Activated gamma-delta T cell treated with Interleukin-2 at 50 U/mL for 16 hours (primary cell): ENCODE results near the gene CNTNAP5.

Experiments used
- DNase-seq: peaks from one replicate; pipeline ENCODE4 v3.0.0-alpha.2; 2020

Gene CNTNAP5

DNA sequence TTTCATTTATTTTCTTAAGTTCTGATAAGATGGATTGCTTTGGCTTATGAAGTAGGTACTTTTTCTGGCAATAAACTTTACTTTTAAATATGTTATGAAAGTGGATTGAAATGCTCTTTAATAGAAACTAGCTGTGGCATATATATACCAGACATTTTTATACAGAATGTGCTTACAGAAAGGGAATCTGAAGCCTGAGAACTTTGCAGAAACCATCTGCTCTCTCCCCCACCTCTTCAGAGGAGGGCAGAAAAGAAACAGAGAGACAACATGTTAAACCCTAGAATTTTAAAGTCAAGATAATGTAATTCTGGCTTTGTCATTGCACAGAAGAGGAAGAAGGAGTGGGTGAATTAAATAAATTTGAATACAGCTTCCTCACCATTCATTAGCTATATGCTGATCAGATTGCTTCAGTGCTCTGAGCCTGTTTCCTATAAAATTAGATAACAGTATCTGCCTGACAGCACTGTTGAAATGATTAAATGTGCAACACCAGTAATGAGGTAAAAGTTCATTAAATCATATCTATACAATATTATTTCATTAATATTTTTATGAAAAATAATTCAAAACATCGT, 247.3 kb downstream of the CNTNAP5 start:
- no peak for DNase-seq

DNA sequence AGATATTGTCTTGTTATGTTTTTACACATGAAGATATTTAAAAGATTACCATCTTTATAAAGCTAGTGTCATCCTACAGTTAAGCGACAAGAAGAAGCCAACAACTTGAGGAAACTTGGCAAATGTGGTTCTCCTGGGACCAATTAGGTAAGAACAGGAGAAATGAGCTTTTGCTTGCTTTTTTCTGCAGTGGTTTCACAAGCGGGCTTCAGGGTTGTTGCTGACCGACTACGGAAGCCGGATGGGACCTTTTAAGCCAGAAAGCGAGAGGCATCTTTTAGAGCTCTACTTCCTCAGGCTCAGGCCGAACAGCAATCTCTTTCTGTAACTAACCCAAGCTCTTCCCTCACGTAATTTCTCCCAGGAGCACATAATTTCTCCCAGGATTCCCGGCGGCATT, 256.5 kb downstream of the CNTNAP5 start:
- no peak for DNase-seq

DNA sequence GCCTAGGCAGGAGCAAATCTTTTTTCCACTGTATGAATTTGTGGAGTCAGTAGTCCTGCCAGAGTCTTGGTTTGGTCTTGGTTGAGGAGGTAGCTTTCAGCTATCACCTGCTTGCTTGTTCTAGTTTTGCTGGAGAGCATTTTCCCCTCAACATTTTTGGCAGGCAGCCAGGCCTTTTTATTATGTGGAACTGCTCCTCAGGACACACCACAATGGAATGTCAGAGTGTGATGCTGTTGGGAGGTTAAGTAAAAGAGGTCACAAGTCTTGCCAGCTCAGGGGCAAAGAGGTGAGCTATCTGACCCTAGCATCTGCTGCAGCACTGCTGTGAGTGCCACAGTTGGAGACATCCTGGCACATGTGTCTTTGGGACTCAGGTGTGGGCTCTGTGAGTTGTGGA, 258.0 kb downstream of the CNTNAP5 start:
- DNase-seq: no peak

DNA sequence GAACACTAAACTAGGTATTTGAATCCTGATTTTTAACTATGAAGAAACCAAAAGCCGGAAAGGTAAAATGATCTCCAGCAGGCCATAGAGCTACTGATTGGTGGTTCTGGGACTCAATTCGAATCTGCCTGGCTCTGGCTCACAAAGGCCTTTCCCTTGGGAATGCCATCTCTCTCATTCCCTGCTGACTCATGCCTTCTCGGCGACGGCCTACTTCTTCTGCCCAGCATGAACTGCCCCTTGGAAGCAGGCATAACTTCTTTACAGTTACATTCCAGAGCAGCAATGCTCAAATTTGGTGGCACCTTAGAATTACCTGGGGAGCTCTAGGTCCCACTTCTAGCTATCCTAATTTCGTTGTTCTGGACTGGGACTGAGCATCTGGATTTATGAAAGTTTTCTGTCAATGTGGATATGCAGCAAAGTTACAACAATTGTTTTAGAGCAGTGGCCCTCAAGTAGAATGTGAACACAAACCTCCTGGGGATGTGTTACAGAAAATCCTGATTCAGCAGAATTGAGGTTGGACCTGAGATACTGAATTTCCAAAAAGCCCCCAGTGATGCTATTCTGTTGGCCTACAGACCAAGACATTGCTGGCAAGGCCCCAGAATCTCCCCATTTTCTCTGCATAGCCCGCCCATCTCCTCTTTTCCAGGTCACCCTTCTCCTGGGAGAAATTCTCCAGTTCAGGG, 261.1 kb downstream of the CNTNAP5 start:
- DNase-seq: no peak

DNA sequence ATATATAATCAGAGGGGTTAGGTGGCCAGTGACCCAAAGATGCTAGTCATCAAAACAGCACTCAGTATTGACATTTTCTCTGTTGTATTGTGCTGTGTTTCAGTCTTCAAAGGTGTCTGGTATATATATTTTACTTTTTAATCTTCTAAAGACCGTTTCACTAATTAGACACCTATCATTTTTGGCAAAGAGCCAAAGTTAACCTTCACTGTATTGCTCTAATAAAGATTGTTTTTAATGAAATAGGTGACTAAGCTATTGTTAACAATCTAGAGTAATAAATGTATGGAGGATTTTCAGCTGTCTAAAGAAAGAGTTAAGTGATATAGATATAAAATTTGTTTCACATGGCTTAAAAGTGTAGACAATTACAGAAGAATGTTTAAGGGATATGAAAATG, 264.0 kb downstream of the CNTNAP5 start:
- DNase-seq: no peak

DNA sequence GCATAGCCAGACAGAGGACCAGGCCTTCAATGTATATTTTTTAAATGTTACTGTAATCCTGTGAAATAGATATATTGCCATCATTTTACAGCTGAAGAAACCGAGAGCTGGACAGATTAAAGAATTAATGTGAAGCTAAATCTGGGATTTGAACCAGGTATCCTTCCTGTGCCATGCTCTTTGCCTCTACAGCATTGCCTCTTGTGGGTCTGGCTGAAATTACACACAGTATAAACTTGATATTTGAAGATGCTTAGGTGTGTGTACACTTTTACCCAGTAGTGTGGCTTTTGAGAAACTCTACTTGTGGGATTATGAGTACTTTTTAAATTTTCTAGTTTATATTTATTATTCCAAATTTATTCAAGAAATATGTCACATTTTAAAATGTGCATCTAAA, 264.5 kb downstream of the CNTNAP5 start:
- no peak for DNase-seq

DNA sequence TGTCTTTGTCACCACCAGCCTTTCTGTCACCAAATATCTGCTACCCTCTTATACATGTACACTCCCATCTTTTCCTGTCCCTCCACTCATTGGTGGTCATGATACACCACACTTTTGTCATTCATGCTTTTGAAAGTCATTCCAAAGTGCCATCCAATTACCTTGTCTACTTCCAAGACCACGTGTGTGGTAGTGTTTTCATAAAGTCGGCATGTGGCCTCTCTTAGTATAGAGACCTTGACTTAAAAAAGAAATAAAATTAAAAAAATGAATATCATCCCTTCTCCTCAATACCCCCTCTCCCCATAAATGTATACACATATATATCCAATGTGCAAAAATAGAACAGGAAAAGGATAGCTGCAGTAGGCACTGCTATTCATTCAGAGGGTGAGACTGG, 271.4 kb downstream of the CNTNAP5 start:
- no peak for DNase-seq

DNA sequence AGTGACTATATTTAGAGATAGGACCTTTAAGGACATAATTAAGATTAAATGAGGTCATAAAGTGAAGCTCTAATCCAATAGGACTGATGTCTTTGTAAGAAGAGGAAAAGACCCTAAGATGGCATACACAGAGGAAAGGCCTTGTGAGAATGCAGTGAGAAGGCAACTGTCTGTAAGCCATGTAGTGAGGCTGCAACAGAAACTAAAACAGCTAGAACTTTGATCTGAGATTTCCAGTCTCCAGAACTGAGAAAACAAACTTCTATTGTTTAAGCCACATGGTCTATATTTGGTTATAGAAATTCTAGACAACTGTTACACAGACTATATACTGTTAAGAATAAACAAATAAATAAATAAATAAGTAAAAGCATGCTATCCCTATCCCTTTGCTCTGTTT, 276.8 kb downstream of the CNTNAP5 start:
- DNase-seq: no peak

DNA sequence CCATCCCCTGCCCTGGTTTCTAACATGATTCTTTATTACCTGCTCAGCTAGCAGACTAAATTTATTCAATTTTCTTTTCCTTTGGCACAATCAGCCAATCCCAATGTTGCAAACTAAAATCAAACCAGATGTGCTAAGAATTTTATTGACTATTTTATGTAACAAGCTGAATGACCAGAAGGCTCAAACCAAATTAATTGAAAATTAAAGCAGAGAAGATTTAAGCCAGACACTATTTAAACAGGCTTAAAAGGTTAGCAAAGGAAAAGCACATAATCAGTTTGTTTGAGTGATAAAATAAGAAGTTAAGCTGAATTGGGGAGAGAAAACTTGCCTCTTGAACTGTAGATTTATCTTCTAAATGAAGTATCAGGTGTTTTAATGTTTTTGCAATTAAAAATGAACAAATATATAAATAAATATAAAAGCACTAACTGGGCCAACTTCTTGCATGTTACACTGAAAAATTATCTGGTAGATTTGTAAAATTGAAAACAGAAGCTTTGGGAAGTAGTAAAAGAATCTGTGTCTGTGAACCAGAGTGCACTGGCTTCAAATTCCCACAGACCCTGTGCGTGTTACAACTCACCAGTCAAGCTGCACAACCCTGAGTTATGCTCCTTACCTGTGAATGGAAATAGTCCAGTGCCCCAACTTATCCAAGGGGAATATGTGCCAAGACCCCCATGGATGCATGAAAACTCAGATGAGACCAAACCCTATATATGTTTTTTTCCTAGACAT, 283.4 kb downstream of the CNTNAP5 start:
- DNase-seq: no peak

DNA sequence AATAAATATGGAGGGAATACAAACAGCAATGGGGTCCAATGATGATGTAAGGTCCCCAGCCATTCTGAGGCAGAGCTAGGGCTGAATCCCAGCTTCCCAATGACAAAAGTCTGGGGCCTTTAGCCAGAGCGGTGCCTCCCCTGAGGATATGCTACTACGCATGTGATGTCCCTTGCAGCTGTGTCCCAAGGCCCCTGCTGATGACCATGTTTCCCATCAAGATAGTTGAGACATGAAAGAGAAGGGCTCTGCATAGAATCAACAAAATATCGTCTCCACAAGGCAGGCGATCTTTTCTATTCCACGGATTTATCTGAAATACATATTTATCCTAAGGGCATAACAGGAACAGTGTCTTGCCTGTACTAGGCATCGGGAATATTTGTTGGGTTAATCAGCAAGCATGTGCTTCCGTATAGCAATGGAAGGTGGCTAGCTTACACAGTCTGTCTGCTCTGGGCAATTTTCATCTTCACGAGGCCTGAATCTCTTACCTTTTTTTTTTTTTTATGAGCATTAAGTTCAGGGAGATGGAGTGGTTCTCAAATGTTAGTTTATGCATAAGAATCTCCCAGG, 284.6 kb downstream of the CNTNAP5 start:
- no peak for DNase-seq

DNA sequence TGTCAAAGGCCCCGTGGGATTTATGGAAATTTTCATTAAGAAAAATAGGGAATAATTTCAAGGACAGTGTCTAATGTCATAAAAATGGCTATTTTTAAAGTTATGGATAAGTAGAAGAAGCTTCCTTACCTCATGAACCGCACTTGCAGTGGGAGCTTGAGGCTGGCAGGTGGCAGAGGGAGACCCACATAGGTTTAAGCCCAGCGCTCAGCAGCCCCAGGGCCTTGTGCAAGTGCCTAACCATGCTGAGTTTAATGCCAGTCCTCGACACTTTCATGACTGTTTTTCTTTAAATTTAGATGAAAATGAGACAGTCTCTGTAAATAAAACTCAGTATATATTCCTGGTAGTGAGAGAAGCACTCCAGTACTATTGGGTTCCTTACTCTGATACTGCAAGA, 285.6 kb downstream of the CNTNAP5 start:
- DNase-seq: no peak

DNA sequence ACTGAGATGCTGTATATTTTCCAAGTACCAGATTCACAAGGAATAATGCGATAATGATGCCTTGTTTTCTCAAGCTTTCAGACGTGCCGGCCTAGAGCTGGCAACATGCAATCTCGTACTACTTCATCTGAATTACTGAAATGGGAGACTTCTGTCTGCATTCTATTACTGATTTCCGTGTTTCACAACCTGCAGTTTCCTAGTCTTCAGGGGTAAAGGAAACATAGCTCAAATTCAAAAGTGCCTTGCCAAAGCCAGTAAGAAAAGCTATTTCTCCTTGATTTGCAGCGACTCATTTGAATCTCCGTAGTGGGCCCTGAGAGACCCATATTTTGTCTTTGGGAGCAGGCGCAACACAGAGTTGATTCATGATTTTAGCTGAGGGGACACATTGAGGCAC, 289.0 kb downstream of the CNTNAP5 start:
- DNase-seq: no peak

DNA sequence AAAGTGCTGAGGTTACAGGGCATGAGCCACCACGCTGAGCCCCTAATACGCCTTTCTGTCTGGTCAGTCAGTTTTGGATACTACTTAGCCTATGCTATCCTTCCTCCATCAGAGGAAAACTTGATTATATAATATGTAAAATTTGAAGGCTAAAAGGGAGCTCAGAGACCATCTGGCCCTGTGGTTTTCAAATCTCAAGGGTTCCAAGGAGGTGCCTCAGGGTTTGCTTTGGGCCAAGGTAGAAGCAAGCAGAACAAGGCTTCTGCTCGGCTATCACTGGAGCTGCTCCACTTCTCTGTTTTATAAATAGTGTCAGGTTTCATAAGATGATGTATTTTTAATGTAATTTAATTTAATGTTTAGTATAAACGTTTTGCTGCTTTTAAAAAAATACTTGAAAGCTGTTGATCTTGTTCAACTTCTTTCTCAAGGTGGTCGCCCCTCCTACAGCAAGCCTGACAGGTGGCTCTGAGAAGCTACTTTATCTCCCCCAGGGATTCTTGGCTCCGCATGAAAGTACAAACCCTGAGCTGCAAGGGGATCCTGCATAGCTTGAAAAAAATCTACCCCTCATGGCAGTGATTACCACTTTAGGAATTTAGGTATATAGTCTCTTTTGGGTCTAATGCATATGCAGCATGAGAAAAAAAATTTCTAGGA, 290.3 kb downstream of the CNTNAP5 start:
- DNase-seq: no peak

DNA sequence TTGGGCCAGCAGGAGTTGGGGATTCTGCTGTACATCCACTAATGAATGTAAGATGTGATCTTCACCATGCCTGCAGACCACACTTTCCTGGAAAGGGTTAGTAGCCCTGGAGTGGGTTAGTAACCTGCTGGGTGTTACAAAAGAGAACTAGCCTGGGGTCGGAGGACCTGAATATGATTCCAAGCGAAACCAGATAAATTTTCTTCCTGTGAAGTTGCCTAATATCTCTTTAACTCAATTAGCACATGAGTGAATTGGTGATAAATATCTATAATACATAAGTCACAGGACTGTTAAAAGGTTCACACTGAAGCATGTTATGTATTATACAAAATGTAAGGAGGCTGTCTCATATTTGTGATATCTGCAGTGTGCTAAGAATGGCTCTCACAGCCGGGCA, 291.0 kb downstream of the CNTNAP5 start:
- DNase-seq: no peak

DNA sequence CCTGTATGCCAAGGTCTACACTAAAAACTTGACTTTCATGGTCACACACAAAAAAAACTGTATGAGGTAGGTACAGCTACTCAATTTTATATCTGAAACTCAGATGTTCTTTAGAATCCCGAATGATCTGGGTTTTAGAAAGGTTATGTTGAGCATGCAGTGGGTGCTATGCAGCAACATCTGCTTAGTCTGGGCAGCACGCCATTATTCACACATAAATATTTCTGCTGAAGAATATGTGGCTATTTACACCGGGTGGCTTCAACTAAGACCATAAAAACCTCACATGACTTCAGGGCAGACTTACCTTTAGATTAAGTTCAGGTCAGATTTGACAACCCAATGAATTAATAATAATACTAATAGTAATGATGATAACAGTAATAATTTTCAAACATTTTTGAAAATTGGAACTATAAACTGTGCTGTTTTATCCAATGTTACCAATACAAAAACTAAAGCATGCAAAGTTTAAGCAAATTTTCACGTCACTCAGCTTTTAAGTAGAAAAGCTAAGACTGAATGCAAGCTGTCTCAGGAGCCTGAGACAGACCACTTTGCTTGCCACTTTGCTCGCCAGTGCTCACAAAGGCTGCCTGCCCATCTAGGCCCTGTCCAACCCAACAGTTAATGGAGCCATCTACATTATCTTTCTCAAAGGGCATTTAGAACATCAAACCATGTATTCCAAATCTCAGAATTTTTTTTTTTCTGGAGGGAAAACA, 292.0 kb downstream of the CNTNAP5 start:
- DNase-seq: no peak

DNA sequence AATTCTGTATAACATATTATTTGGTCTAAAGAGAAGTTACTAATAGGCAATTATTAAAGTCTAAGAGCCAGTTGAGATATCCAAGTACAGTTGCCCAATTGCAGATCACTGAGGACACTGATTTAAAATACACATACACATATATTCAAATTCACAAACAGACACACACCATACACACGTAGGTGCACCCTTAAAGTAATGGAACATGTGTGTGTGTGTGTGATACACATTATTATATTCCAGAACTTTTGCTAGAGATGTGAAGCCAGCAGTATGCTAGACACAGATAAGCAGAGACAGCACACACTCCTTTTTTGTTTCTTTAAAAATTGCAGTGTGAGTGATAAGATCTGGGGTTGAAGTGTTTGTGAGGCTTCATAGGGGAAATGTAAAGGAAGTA, 292.5 kb downstream of the CNTNAP5 start:
- no peak for DNase-seq

DNA sequence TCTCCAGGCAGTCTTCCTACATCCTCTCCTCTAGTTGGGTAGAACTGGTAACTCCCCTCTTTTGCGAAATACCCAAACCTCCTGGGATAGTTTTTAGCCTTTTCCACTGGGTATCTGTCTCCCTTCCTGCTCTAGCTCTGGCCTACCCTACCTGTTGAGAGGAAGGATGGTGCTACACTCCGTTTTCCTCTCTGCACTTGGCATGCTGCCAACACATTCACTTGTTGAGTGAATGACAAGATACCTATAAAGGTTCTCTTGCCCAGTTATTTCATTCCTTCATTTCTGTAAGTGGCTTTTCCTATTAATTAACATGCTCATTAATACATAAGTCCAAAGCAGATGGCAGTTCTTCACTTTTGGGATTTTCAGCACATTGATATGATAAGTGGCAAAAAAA, 293.8 kb downstream of the CNTNAP5 start:
- DNase-seq: no peak

DNA sequence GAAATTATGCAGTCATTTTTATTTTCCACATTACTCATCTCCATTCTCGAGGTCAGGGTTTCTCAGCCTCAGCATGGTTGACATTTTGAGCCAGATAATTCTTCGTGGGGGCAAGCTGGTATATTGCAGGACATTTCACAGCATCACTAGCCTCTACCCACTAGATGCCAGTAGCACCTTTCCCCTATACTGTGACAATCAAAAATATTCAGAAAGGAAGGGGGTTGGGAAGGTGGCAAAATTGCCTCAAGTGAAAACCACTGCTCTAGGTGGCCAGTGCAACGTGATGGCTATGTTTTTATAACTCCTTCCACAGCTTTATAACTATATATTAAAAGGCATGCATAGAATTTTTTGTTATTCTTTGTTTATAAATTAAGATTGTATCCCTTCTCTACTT, 294.5 kb downstream of the CNTNAP5 start:
- no peak for DNase-seq

DNA sequence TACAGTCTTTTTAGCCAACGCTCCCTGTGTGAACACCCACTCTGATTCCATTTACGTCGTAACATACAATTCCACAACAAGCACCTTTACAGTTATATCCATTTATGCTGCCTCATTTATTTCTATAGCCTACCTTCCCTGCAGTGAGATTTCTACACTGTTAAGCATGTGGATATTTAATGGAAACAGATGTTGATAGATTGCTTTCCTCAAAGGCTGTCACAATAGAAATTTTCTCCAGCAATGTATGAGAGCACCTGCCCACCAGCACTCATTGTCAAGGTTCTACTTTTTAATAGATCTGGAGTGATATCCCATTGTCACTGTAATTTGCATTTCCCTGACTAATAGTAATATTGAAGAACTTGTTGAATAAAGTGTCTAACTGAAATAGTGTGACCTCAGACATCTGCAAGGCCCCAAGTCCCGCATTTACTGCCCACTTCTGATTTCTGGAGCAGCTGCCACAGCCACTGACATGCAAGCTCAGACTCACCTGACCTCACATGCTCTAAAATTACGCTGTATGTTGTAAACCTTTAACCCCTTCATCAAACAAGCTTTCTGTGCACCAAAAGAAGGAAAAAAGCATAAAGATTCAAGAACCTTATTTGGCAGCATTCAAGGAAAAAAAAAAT, 295.1 kb downstream of the CNTNAP5 start:
- DNase-seq: no peak

DNA sequence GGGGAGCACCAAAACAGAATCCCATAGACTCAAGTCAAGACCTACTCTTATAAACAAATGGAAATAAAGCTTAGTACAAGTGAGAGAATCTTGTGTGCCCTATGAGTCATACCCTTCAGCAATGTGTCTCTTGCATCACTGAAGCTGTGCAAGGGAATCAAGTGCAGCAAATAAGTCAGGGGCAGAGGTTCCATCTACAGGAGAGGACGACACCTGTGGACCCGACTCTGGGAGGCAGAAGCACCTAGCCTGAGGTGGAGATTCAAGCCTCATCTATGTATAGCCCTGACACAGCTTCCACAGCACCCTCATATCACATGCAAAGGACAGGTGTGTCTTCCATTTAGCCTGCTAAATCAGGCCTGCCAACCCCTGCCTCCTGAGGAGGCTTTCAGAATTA, 298.2 kb downstream of the CNTNAP5 start:
- DNase-seq: no peak

DNA sequence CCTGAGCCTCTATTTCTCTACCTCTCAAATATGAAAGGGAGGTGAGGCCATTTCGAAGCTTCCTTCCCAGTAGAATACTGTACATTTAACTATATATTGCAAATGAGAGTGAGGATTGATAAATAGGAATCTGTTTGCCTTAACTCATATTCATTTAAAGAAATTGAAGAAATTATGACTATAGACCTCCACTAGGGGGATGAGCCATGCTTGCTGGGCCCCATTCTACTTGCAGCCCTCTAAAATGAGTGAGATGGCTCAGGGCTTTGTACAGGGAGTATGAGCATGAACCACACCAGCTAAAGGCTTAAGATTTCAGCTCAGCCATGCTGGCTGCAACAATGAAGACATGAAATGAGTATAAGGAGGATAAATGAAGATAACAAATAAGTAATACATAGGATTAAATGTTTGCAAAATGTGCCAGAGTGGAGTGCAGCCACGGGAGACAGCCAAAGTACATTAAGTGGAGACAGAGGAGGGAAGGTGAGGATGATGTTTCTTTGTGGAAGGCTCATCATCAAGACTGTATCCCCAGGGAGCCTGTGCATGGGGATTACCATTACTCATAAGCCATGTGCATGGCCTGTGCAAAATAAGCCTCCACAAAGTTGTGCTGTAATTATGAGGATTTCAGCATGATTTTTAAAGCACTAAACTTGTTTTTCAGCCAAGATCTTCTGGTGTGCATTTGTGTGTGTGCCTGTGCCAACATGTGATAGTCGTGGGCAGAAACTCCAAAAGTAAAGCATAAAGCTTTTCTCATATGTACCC, 300.8 kb downstream of the CNTNAP5 start:
- no peak for DNase-seq

DNA sequence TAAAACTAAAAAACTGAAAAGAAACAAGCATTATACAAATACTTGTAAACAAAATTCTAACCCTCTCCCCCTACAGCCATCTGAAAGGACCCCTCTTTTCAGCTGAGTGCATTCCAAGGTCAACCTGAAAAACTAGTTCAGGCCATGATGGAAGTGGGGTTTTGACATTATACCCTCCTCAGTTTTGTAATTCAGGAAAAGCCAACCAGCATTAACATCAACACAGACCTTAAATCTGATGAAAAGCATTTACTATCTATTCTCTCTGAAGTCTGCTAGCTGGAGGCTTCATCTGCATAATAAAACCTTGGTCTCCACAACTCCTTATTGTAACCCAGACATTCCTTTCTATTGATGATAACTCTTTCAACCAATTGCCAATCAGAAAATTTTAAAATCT, 302.2 kb downstream of the CNTNAP5 start:
- no peak for DNase-seq
